HG03575 (cell line): ENCODE data around the gene UGGT1.
"Not testable (repeated sequence)": the region's sequence is repeated elsewhere in the genome, so short reads cannot be mapped to it uniquely, and the experiment has no call there.

Experiments used
- ATAC-seq: cut with Tn5 transposase; IDR thresholded peaks from one replicate; pipeline ENCODE4 v1.9.1; 2021; ENCODE audit not compliant: unreplicated experiment, insufficient number of reproducible peaks, low FRiP score; ENCODE audit errors: extremely low read depth

UGGT1 gene

GRCh38 chr2:128169497-128169896 lies 78.5 kb downstream of the UGGT1 start:
- no peak for ATAC-seq

- no peak for ATAC-seq
These were observed 79.1 kb downstream of the UGGT1 start for GRCh38 chr2:128169933-128170709.

- no peak for ATAC-seq
These were observed 79.8 kb downstream of the UGGT1 start for GRCh38 chr2:128170776-128171175.

DNA sequence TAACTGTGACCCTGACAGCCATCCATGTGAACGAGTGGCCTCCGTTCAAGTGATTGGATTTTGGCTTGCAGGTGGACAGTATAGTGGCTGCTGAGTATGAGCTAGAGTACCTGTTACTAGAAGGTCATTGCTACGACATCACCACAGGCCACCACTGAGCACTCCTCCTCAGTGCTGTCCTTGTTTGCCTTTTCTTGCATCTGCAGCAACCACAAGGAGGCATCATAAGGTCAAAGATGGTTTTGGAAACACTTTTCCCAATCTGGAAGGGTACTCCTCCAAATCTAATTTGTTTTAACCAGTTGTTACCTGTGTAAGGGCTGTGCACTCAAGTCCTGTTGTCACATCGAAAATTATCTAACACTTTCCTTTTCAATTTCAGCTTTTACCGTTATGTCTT lies 81.2 kb downstream of the UGGT1 start:
- ATAC-seq: no peak

DNA sequence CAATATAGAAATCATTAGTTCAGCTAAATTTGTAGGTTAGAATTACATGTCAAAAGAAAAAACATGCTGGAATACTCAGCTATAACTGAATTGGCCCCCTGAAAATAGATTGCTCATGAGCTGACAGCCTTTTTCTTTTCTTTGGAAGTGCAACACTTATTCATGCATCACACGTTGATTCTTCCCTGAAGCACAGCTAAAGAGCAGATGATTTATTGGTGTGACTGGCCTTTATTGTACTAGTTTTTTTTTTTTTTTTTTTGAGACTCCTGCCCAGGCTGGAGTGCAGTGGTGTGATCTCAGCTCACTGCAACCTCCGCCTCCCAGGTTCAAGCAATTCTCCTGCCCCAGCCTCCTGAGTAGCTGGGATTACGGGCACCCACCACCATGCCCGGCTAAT lies 83.1 kb downstream of the UGGT1 start:
- not testable (repeated sequence) for ATAC-seq

DNA sequence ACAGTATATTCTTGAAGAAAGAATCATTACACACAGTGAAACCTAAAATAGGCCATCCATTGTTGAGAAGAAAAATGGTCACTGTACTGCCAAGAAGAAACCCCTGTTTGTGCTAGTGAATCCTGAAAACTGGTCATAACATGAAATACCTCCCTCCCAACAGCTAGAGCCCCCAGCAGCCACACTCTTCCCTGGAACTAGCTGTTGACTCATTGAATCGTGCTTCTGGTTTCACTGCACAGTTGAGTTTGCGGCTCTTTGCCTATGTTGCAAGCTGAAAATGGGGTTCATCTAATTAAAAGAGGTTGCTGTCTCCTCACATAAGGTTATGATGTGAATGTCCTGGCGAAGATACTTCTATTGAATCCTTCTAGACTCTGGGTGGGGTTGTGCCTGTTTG lies 86.3 kb downstream of the UGGT1 start:
- no peak for ATAC-seq

DNA sequence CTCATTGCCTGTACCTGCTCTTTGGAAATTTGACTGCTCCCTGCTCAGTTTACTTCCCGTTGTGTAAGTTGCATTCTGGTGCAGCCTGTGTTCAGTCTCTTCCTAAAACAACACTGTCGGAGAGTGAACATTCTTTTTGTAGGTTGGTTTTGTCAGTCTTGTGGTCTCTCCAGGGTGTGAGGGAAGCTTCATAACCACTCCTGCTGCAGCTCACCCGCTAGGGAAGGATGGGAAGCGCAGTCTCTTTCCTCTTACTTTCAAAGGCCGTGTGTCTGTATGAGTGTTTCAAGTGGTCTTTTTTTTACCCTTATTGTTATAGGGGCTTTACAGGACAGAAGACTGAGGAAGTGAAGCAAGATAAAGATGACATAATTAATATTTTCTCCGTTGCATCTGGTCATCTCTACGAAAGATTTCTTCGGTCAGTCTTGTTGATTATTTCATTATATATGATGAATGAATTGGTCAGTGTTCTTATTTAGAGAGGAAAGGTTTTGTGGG lies 87.2 kb downstream of the UGGT1 start:
- no peak for ATAC-seq

- ATAC-seq: no peak
These were observed 87.9 kb downstream of the UGGT1 start for GRCh38 chr2:128178650-128179460.

- no peak for ATAC-seq
These were observed 88.4 kb downstream of the UGGT1 start for GRCh38 chr2:128179461-128179755.

- ATAC-seq: no peak
These were observed 89.0 kb downstream of the UGGT1 start for GRCh38 chr2:128180031-128180430.

GRCh38 chr2:128185576-128185975 lies 94.6 kb downstream of the UGGT1 start:
- no peak for ATAC-seq

GRCh38 chr2:128187032-128187654 lies 96.1 kb downstream of the UGGT1 start:
- no peak for ATAC-seq

- ATAC-seq: no peak
These were observed 104.5 kb downstream of the UGGT1 start for GRCh38 chr2:128195435-128195984.

- no peak for ATAC-seq
These were observed 105.0 kb downstream of the UGGT1 start for GRCh38 chr2:128196026-128196425.

DNA sequence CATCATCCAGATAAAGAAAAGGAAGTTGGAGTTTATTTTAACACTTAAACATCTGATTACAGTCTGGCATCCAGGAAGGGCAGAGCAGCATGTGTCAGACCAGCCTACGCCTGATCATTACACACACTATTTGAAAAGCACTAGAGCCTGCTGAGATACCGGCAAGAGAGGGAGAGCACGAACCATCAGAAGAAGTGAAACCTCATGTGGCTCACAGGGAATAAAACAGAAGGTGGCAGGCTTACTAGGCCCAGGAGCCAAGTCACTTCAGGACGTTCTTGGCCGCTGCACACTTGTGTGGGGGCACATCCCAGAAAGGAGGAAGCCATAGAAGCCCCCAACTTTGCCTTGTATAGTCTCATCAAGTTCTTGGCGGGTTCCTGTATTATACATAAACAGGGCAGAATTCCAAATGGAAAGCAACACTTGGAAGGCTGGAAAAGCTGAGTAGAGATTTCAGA lies 105.5 kb downstream of the UGGT1 start:
- ATAC-seq: no peak

GRCh38 chr2:128197059-128197458 lies 106.1 kb downstream of the UGGT1 start:
- no peak for ATAC-seq

DNA sequence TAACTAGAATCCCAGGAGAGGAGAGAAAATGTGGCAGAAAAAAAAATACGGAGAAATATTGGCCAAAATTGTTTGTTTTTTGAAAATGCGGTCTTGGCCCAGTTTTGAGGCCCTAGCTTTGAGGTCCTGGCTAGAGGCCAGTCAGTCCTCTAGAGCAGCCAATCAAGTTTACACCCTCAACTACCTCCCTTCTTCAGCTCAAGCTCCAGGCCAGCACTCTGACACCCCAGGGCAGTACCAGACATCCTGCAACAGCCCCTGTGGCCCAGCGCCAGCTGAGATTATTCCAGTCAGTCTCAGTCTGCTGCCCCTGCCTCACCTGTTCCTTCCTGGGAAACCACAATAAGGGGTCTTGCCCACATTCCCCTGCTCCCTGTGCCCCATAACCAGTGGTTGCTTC lies 107.7 kb downstream of the UGGT1 start:
- no peak for ATAC-seq

- no peak for ATAC-seq
These were observed 108.1 kb downstream of the UGGT1 start for GRCh38 chr2:128199141-128199540.

DNA sequence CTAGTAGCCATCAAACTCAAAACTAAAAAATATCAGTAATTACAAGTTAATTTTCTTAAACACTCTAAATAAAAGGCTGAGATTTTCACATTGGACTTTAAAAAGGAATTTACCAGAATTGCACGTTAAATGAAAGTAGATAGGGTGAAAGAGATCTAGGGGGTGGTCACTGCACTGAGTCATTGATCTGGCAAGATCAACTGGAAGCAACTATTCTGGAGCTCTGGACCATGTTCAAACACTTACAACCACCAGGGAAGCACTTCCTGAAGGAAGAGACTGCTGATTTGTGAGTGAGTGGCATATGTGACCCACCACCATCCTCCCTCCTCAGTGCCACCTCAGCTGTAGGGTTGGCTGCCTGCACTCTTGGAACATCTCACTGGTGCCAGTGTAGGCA lies 111.8 kb downstream of the UGGT1 start:
- ATAC-seq: no peak

GRCh38 chr2:128206245-128206644 lies 115.2 kb downstream of the UGGT1 start:
- ATAC-seq: no peak
